Adipose tissue (tissue), 3 donors: ENCODE results near the gene GUCY1A1. TPM values are rescaled to one million over a fixed set of nuclear protein-coding genes. Genes with fewer than 3 reads are reported as not detected.
"Not testable (repeated sequence)": the region's sequence is repeated elsewhere in the genome, so short reads cannot be mapped to it uniquely, and the experiment has no call there.

Experiments
- H3K27ac ChIP-seq: one replicate; pipeline ENCODE4 v1.5.1; 2013; ENCODE audit warnings: low read depth, low read length
- WGBS, 3 donors: extraction: QIAGEN DNeasy Blood & Tissue Kit; methylation state at CpG; one replicate each; pipeline ENCODE4 v1.1.7; 2013; 5-methylcytosine and 5-hydroxymethylcytosine counted together
- polyA plus RNA-seq, 3 donors: library from polyadenylated mRNA; stranded (reverse); fragments of 200-250 nt; gene quantifications; one replicate each; pipeline ENCODE4 v1.2.3, GENCODE V29; 2013
- donor health status: healthy with polysubstance abuse.
- donor health status: Bipolar disorder and iron deficiency.
- donor health status: healthy.

The GUCY1A1 gene
- polyA plus RNA-seq, result 1 to 10 TPM; 4.1 to 6.1 (median 6.1) TPM

DNA sequence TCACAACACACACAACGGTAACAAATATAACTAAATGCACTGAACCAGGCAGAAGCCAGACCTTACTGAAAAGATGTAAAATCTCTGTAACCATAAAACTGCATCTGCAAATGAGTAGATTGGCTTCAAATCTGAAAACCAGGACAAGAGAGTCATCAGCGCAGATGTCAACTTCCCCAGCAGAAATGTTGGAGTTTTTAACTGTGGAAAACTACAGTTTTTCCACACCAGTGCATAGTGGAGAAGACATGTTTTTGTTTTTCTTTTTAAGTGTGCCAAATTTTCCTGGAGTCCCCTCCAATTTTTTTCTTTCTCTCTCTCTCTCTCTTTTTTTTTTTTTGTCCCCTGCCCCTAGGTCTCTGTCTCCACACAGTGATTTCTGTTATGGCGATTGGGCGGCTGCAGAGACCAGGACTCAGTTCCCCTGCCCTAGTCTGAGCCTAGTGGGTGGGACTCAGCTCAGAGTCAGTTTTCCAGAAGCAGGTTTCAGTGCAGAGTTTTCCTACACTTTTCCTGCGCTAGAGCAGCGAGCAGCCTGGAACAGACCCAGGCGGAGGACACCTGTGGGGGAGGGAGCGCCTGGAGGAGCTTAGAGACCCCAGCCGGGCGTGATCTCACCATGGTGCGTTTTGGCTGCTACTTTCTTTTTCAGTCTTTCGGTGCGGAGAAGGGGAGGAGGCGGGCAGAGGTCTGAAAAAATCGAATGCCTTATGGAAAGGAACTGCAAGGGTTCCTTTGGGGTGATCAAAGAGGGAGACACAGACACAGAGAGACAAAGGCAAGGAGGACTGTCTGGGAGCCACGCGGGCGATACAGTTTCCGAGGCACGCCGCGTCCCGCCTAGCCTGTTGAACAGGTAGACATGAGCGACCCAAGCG is at the start of gene GUCY1A1:
Gene GUCY1A1 (plus strand): TSS at position 505 of the 878 bp plus-strand sequence. CDS start 30,020 bp downstream, outside the sequence.
- 6 to 7% (median 7%) methylated on average over 25 of the region's 25 CpGs for WGBS, 3 donors
- H3K27ac ChIP-seq, result peak within 1 kb of the TSS; percentile 77

GRCh38 chr4:155617296-155617695 is 49.4 kb upstream of the GUCY1A1 start:
- no peak overlapping the region for H3K27ac ChIP-seq
- WGBS, 3 donors, result 40 to 53% (median 46%) methylated on average over 3 of the region's 3 CpGs

- no peak overlapping the region for H3K27ac ChIP-seq
Observed at GRCh38 chr4:155618183-155618838, 48.3 kb upstream of the GUCY1A1 start.

DNA sequence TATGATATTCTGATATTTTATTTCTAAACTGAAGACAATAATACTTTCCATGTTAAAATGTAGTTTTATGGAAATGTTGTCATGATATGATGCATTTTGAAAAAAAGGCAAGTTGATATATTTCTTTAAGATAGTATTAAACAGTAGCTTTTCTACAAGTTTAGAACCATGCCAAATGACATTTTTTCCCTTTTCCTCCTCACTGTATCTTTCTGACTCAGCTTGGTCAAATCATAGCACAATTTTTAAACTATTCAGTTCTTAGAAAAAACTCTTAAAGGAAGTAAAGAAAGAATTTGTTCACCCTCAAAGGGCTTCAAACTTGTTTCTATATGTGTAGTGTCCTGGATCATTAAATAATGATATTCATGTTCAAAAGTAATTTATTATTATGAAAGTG is 46.0 kb upstream of the GUCY1A1 start:
- H3K27ac ChIP-seq, result no peak overlapping the region

More at GRCh38 chr4:155618183-155618838, 48.3 kb upstream of the GUCY1A1 start:
- 69 to 86% (median 71%) methylated on average over 8 of the region's 8 CpGs for WGBS, 3 donors

DNA sequence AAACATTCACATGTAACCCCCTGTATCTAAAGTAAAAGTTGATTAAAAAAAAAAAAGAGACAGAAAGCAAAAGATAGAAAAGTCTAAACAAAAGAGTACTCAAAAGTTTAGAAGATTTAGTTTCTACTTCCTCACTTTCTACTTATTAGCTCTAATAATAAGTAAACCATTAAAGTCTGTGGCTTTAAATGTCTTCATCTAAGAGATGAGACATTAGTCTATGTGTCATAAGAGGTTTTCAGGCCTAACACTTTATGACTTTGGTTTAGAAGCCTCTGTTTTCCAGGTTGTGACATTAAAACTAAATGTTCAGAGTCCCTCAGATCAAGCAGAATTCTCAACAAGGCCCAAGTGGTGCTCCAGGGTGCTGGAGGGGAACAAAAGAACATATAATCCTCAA is 42.2 kb upstream of the GUCY1A1 start:
- no peak overlapping the region for H3K27ac ChIP-seq

DNA sequence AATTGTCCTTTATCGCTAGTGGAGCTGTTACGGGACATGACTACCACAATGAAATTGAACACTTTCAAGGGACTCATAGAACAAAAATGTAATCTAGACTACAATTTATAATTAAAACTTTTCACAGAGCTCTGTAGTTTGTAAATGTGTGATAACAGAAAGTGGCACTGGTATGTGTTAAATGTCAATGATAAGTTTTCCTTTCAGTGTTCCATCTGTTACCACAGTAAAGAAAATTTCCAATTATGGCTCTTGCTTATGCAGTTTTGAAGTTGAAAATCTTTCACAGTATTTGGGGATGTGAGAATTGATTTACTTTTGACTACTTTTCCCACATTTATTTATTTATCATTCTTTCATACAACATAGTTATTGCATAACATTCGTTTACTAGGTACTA is 40.1 kb upstream of the GUCY1A1 start:
- WGBS, 3 donors, result 77 to 94% (median 94%) methylated on average over 3 of the region's 3 CpGs
- no peak overlapping the region for H3K27ac ChIP-seq

DNA sequence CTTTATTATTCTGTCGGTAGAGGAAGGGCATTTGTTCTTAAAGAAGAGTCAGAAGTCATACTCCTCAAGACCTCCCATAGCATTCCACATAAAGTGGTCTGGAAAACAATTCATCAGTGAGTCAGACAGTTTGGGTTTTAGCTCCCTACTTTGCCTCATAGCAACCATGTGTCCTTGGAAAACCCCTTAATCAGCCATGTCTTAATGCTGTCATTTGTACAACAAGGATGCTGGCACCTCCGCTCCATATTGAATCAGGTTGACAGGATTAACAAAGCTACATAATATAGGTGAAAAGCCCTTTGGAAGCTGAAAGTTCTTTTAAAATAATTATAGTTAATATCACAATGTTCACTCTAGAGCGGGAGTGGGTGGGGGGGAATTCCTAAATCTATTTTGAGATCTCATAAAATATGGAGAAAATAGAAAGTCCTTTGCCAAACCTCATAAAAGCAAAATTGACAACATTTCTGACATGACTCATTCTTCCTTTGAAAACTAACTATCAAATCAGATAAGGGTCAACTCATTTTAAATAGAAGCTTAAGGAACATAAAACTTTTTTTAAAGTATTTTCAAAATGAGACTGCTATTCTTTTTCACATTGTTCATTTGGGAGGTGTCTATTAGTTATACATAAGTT is 37.3 kb upstream of the GUCY1A1 start:
- 65 to 76% (median 66%) methylated on average over 3 of the region's 3 CpGs for WGBS, 3 donors
- no peak overlapping the region for H3K27ac ChIP-seq

GRCh38 chr4:155629956-155630355 is 36.7 kb upstream of the GUCY1A1 start:
- no peak overlapping the region for H3K27ac ChIP-seq
- WGBS, 3 donors, result 70 to 72% (median 72%) methylated on average over 1 of the region's 1 CpG

- 60 to 79% (median 62%) methylated on average over 4 of the region's 4 CpGs for WGBS, 3 donors
- no peak overlapping the region for H3K27ac ChIP-seq
Observed at GRCh38 chr4:155632310-155632840, 34.3 kb upstream of the GUCY1A1 start.

- WGBS, 3 donors, result 57 to 80% (median 60%) methylated on average over 5 of the region's 5 CpGs
- H3K27ac ChIP-seq, result no peak overlapping the region
Observed at GRCh38 chr4:155638195-155638965, 28.3 kb upstream of the GUCY1A1 start.

DNA sequence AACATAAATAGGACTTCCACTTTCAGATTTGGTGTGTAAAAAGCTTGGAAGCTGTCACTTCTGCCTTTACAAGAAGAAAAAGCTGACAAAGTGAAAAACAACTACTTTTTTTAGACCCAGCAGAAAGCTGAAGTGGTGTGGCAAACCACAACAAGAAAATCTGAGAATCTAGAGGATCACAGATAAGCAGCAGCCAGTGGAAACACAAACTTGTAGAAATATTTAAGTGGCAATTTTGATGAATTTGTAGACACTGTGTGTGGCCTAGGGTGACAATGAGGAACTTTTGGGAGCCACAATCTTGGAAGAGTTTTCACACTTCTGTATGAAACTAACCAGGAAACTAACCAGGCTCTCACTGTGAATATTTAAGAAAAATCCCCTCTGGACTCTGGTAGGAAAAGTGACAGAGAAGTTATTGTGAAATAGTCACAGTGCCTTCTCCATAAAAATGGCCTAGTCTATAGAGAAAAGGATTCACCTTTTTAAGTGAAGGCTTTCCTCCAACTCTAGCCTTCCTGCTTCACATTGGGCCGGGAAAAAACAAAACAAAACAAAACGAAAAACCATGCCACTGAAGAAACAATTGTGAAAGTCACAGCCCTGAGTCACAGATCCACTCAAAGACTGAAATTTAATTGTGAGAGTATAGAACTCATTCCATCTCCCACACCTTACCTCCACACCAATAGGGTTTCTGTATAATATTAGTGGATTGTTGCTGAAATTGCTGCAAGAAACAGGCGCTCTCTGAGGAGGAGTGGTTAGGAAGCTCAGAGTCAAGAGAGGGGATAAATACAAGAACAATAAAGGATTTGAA is 26.7 kb upstream of the GUCY1A1 start:
- H3K27ac ChIP-seq, result no peak overlapping the region

DNA sequence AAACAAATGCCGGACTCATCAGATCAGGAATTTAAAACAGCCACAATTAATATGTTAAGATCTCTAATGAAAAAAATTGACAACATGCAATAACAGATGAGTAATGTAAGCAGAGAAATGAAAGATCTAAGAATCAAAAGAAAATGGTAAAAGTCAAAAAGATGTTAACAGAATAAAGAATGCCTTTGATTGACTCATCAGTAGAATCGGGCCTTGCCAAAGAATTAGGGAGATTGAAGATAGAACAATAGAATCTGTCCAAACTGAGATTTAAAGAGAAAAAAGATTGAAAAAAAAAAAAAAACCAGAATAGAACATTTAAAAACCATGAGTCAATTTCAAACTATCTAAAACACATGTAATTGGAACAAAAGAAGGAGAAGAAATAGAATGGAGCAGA is 25.9 kb upstream of the GUCY1A1 start:
- no peak overlapping the region for H3K27ac ChIP-seq
- 84 to 92% (median 89%) methylated on average over 2 of the region's 2 CpGs for WGBS, 3 donors

More for the DNA sequence above, 26.7 kb upstream of the GUCY1A1 start:
- WGBS, 3 donors, result 40 to 68% (median 62%) methylated on average over 3 of the region's 3 CpGs

DNA sequence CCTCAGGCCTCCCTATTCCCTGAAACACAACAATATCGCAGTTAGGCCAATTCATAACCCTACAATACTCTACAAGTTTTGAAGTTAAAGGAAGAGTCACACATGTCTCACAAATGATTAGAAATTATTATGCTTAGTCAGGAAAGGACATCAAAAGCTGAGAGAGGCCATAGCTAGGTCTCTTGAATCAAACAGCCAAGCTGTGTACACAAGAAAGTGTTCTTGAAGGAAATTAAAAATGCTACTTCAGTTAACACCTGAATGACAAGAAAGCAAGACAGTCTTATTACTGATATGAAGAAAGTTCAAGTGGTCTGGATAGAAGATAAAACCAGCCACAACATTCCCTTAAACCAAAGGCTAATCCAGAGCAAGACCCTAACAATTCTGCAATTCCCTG is 23.6 kb upstream of the GUCY1A1 start:
- H3K27ac ChIP-seq, result no peak overlapping the region
- WGBS, 3 donors, result 86 to 96% (median 94%) methylated on average over 1 of the region's 1 CpG

DNA sequence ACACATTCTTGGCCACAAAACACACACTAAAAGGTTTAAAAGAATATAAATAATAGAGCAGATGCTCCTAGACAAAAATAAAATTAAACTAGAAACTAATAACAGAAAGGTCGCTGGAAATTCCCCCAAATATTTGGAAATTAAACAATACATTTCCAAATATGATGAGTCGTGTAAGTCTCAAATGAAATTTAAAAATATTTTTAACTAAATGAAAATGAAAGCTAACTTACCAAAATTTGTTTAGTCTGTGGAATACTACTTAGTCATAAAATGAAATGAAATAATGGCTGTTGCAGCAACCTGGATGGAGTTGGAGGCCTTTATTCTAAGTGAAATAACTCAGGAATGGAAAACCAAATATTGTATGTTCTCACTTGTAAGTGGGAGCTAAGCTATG is 20.6 kb upstream of the GUCY1A1 start:
- 85 to 90% (median 87%) methylated on average over 2 of the region's 2 CpGs for WGBS, 3 donors
- H3K27ac ChIP-seq, result no peak overlapping the region

DNA sequence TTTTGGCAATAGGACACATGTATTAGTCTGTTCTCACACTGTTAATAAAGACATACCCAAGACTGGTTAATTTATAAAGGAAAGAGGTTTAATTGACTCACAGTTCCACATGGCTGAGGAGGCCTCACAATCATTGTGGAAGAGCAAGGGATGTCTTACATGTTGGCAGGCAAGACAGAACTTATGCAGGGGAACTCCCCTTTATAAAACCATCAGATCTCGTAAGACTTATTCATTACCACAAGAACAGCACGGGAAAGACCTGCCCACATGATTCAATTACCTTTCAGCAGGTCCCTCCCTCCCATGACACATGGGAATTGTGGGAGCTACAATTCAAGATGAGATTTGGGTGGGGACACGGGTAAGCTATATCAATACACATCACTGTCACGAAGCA is 15.9 kb upstream of the GUCY1A1 start:
- H3K27ac ChIP-seq, result not testable (repeated sequence)
- 81 to 88% (median 86%) methylated on average over 4 of the region's 4 CpGs for WGBS, 3 donors

GRCh38 chr4:155653052-155653451 is 13.6 kb upstream of the GUCY1A1 start:
- H3K27ac ChIP-seq, result no peak overlapping the region

DNA sequence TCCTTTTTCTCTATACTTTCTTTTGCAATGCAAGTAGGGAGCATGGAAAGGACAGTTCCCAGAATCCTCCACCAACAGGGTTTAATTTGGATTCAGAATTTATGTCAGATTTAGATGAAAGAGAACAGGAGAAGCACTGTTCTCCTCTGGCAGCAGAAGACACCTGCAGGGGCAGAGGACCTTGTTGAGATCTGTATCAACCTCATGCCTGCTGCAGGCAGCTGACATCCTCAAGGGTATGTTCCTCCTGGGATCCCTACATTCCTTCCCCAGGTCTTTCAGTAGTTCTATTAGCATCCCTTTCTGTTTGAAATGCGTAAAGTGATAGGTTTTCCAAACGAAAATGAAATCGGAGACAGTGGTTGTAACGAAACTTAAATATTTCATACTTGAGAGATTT is 10.6 kb upstream of the GUCY1A1 start:
- 79 to 93% (median 82%) methylated on average over 4 of the region's 4 CpGs for WGBS, 3 donors
- H3K27ac ChIP-seq, result no peak overlapping the region

GRCh38 chr4:155657169-155657568 is 9.5 kb upstream of the GUCY1A1 start:
- H3K27ac ChIP-seq, result no peak overlapping the region
